ENCODE data around the gene SDR9C7. TPM values are rescaled to one million over a fixed set of nuclear protein-coding genes. Genes with fewer than 3 reads are reported as not detected.
"Not testable (repeated sequence)": the region's sequence is repeated elsewhere in the genome, so short reads cannot be mapped to it uniquely, and the experiment has no call there.

Gene SDR9C7
- total RNA-seq, 8 experiments from 2014 or later: 0.18 to 0.24 (median 0.23) TPM; not detected in 4

- ATAC-seq (replicated peaks in 6 of 8): no peak
- in situ Hi-C loops (cut with MboI; ENCODE audit: low pct_unique_long_range_greater_than_20kb in 2 of 9, low sequenced_read_pairs in 9 of 9, unreplicated experiment in 9 of 9): no loop called here
These were observed 13.6 kb upstream of the SDR9C7 start for GRCh38 chr12:56947633-56948456.

DNA sequence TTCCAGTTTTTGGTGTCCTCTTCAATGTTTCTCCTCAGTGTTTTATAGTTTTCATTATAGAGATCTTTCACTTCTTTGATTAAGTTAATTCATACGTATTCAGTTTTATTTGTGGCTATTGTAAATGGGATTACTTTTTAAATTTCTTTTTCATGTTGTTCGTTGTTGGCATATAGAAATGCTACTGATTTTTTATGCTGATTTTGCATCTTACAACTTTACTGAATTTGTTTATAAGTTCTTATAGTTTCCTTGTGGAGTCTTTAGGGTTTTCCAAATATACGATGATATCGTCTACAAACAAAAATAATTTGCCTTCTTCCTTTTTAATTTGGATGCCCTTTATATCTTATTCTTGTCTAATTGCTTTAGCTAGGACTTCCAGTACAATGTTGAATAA lies 9.7 kb upstream of the SDR9C7 start:
- no peak for ATAC-seq (replicated peaks in 6 of 8)
- in situ Hi-C loops (cut with MboI; ENCODE audit: low pct_unique_long_range_greater_than_20kb in 2 of 9, low sequenced_read_pairs in 9 of 9, unreplicated experiment in 9 of 9): no loop called here
- Histone ChIP-seq H3K4me3 (no peak overlapping the region), H3K27ac (no peak overlapping the region), H3K4me1 (replicated peaks in 1 of 2) (no peaks in the 10 kb centered on the region)
- 74 to 100% (median 88%) methylated on average over 3 to 4 of the region's 4 CpGs for WGBS, 10 experiments

More at GRCh38 chr12:56947633-56948456, 13.6 kb upstream of the SDR9C7 start:
- 29 to 100% (median 63%) methylated on average over 1 to 5 of the region's 6 CpGs for WGBS, 10 experiments
- no peak overlapping the region for H3K4me3 ChIP-seq
- no peaks in the 10 kb centered on the region for H3K4me1 ChIP-seq (replicated peaks in 1 of 2)
- H3K27ac ChIP-seq: no peak overlapping the region

- in situ Hi-C loops (cut with MboI; ENCODE audit: low pct_unique_long_range_greater_than_20kb in 2 of 9, low sequenced_read_pairs in 9 of 9, unreplicated experiment in 9 of 9): not testable (repeated sequence)
- 0 to 100% (median 87%) methylated on average over 1 of the region's 1 CpG; no CpG with 5 or more reads in 2 of the 10 experiments for WGBS, 10 experiments
These were observed 9.2 kb upstream of the SDR9C7 start for GRCh38 chr12:56943374-56943773.

GRCh38 chr12:56941299-56942017 lies 7.2 kb upstream of the SDR9C7 start:
- Histone ChIP-seq H3K4me1 (replicated peaks in 1 of 2) (no peaks in the 10 kb centered on the region), H3K27ac (no peak overlapping the region), H3K4me3 (no peak overlapping the region)
- peak in 6 of 8 experiments; percentile 28 to 99 (median 72) for ATAC-seq (replicated peaks in 6 of 8)
- in situ Hi-C loops (cut with MboI; ENCODE audit: low pct_unique_long_range_greater_than_20kb in 2 of 9, low sequenced_read_pairs in 9 of 9, unreplicated experiment in 9 of 9): no loop called here
- whole genome bisulfite sequencing, 10 experiments: 0 to 25% (median 20%) methylated on average over 1 of the region's 3 CpGs; no CpG with 5 or more reads in 7 of the 10 experiments

More at GRCh38 chr12:56943374-56943773, 9.2 kb upstream of the SDR9C7 start:
- not testable (repeated sequence) for ATAC-seq (replicated peaks in 6 of 8); H3K4me1 ChIP-seq (replicated peaks in 1 of 2); H3K27ac ChIP-seq; H3K4me3 ChIP-seq

- in situ Hi-C loops (cut with MboI; ENCODE audit: low pct_unique_long_range_greater_than_20kb in 2 of 9, low sequenced_read_pairs in 9 of 9, unreplicated experiment in 9 of 9); H3K27ac ChIP-seq; H3K4me1 ChIP-seq (replicated peaks in 1 of 2); H3K4me3 ChIP-seq: not testable (repeated sequence)
- peak in 2 of 8 experiments; percentile 13 to 18 for ATAC-seq (replicated peaks in 6 of 8)
- WGBS, 10 experiments: no CpG with 5 or more reads among the region's 4 CpGs
These were observed 6.7 kb upstream of the SDR9C7 start for GRCh38 chr12:56940942-56941298.

DNA sequence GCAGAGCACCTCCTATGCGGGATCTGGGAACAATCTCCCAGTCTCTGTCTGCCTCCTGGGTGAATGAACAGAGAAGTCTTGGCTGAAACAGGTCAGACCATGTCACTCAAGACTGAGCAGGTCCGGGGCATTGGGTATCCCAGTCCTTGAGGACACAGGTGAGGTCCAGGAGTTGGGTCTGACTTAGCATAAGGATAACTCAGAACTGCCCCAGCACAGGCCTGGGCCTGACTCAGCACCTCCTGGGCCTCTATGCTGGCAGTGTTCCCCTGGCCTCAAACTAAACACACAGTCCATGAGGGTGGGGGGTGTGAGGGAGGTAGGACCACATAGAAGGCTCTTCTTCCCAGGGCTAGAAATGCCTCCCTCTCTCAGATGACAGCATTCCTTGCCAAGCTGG lies 1.5 kb upstream of the SDR9C7 start:
- no peak for ATAC-seq (replicated peaks in 6 of 8)
- H3K4me1 ChIP-seq (replicated peaks in 1 of 2): peaks cover 0 to 4% of the 10 kb centered on the region in 2 donors
- no peak overlapping the region for H3K4me3 ChIP-seq
- in situ Hi-C loops (cut with MboI; ENCODE audit: low pct_unique_long_range_greater_than_20kb in 2 of 9, low sequenced_read_pairs in 9 of 9, unreplicated experiment in 9 of 9): no loop called here
- H3K27ac ChIP-seq: no peak overlapping the region
- 60 to 71% methylated on average over 1 of the region's 2 CpGs; no CpG with 5 or more reads in 8 of the 10 experiments for WGBS, 10 experiments

DNA sequence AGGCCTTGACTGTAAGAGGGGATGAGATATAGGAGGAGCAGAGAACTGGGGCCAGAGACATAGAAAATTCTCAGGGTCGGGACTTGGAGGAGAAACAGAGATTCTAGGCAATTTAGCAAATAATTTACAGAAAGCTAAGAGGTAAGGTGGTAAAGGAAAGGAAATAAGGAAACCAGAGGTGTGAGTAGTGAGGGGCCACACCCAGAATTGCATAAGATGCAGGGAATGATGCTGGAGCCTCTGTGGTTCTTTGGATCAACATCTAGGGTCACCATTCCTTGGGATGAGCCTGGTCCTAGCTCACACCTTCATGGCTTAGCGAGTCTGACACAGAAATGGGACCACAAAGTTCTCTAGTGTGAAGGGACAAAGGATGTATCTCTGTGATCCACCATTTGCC lies 949 bp upstream of the SDR9C7 start:
- no peak for ATAC-seq (replicated peaks in 6 of 8)
- no peak overlapping the region for H3K4me3 ChIP-seq
- WGBS, 10 experiments: 0 to 65% (median 30%) methylated on average over 1 to 2 of the region's 2 CpGs; no CpG with 5 or more reads in 5 of the 10 experiments
- in situ Hi-C loops (cut with MboI; ENCODE audit: low pct_unique_long_range_greater_than_20kb in 2 of 9, low sequenced_read_pairs in 9 of 9, unreplicated experiment in 9 of 9): no loop called here
- no peak overlapping the region for H3K27ac ChIP-seq
- peaks cover 0 to 4% of the 10 kb centered on the region in 2 donors for H3K4me1 ChIP-seq (replicated peaks in 1 of 2)

DNA sequence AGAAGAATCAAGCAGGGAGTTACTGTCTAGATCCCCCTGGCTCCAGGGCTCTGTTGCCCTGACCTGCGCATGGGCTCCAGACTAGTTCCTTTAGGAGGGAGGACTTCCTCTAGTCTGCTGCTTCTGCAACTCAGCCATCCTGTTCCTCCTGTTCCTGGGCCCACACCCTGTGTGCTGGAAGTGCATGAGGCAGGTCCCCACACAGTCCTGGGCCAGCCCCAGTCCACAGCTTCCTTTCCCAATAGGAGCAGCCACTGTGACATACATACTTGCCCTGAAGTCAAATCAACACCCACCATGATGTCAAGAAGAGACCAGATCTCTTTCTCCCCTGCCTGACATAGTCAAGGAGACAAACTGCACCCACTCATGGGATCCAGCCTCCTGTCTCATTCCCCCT lies 1.3 kb downstream of the SDR9C7 start:
- WGBS, 10 experiments: 100% methylated on average over 1 of the region's 1 CpG; no CpG with 5 or more reads in 7 of the 10 experiments
- in situ Hi-C loops (cut with MboI; ENCODE audit: low pct_unique_long_range_greater_than_20kb in 2 of 9, low sequenced_read_pairs in 9 of 9, unreplicated experiment in 9 of 9): no loop called here
- H3K4me3 ChIP-seq: no peak overlapping the region

GRCh38 chr12:56932146-56932545 lies 2.1 kb downstream of the SDR9C7 start:
- Histone ChIP-seq H3K27ac (no peak overlapping the region), H3K4me3 (no peak overlapping the region), H3K4me1 (replicated peaks in 1 of 2) (peaks cover 0 to 4% of the 10 kb centered on the region in 2 donors)
- 33 to 83% (median 75%) methylated on average over 1 to 5 of the region's 5 CpGs; no CpG with 5 or more reads in 3 of the 10 experiments for WGBS, 10 experiments
- no peak for ATAC-seq (replicated peaks in 6 of 8)
- in situ Hi-C loops (cut with MboI; ENCODE audit: low pct_unique_long_range_greater_than_20kb in 2 of 9, low sequenced_read_pairs in 9 of 9, unreplicated experiment in 9 of 9): no loop called here

More for the DNA sequence above, 1.3 kb downstream of the SDR9C7 start:
- Histone ChIP-seq H3K4me1 (replicated peaks in 1 of 2) (peaks cover 0 to 4% of the 10 kb centered on the region in 2 donors), H3K27ac (no peak overlapping the region)
- peak in 3 of 8 experiments; percentile 59 to 94 (median 93) for ATAC-seq (replicated peaks in 6 of 8)

GRCh38 chr12:56931474-56931978 lies 2.7 kb downstream of the SDR9C7 start:
- ATAC-seq (replicated peaks in 6 of 8): peak in 3 of 8 experiments; percentile 28 to 89 (median 63)
- H3K4me3 ChIP-seq: no peak overlapping the region
- in situ Hi-C loops (cut with MboI; ENCODE audit: low pct_unique_long_range_greater_than_20kb in 2 of 9, low sequenced_read_pairs in 9 of 9, unreplicated experiment in 9 of 9): no loop called here
- H3K27ac ChIP-seq: no peak overlapping the region
- H3K4me1 ChIP-seq (replicated peaks in 1 of 2): peaks cover 0 to 4% of the 10 kb centered on the region in 2 donors
- no CpG with 5 or more reads among the region's 2 CpGs for WGBS, 10 experiments

GRCh38 chr12:56930241-56930640 lies 4.0 kb downstream of the SDR9C7 start:
- WGBS, 10 experiments: 84 to 100% (median 92%) methylated on average over 1 to 5 of the region's 8 CpGs; no CpG with 5 or more reads in 4 of the 10 experiments
- H3K4me1 ChIP-seq (replicated peaks in 1 of 2): peaks cover 0 to 4% of the 10 kb centered on the region in 2 donors
- no peak overlapping the region for H3K4me3 ChIP-seq
- no peak for ATAC-seq (replicated peaks in 6 of 8)
- in situ Hi-C loops (cut with MboI; ENCODE audit: low pct_unique_long_range_greater_than_20kb in 2 of 9, low sequenced_read_pairs in 9 of 9, unreplicated experiment in 9 of 9): no loop called here
- no peak overlapping the region for H3K27ac ChIP-seq

- H3K4me1 ChIP-seq (replicated peaks in 1 of 2): peaks cover 0 to 4% of the 10 kb centered on the region in 2 donors
- ATAC-seq (replicated peaks in 6 of 8): no peak
- no peak overlapping the region for H3K4me3 ChIP-seq
- in situ Hi-C loops (cut with MboI; ENCODE audit: low pct_unique_long_range_greater_than_20kb in 2 of 9, low sequenced_read_pairs in 9 of 9, unreplicated experiment in 9 of 9): no loop called here
- no peak overlapping the region for H3K27ac ChIP-seq
- 50 to 80% (median 73%) methylated on average over 1 to 4 of the region's 4 CpGs; no CpG with 5 or more reads in 5 of the 10 experiments for WGBS, 10 experiments
These were observed 4.4 kb downstream of the SDR9C7 start for GRCh38 chr12:56929780-56930179.

GRCh38 chr12:56928262-56928661 lies 5.9 kb downstream of the SDR9C7 start:
- Histone ChIP-seq H3K27ac (no peak overlapping the region), H3K4me1 (replicated peaks in 1 of 2) (peaks cover 0 to 4% of the 10 kb centered on the region in 2 donors), H3K4me3 (no peak overlapping the region)
- WGBS, 10 experiments: 0 to 83% (median 67%) methylated on average over 1 to 3 of the region's 3 CpGs
- ATAC-seq (replicated peaks in 6 of 8): no peak
- in situ Hi-C loops (cut with MboI; ENCODE audit: low pct_unique_long_range_greater_than_20kb in 2 of 9, low sequenced_read_pairs in 9 of 9, unreplicated experiment in 9 of 9): no loop called here

Measured in motor neuron (in vitro differentiated cells).